Measurements from ENCODE around the gene NEUROG3. TPM values are rescaled to one million over a fixed set of nuclear protein-coding genes. Genes with fewer than 3 reads are reported as not detected.

NEUROG3 gene
- polyA plus RNA-seq, 2 donors: not detected

DNA sequence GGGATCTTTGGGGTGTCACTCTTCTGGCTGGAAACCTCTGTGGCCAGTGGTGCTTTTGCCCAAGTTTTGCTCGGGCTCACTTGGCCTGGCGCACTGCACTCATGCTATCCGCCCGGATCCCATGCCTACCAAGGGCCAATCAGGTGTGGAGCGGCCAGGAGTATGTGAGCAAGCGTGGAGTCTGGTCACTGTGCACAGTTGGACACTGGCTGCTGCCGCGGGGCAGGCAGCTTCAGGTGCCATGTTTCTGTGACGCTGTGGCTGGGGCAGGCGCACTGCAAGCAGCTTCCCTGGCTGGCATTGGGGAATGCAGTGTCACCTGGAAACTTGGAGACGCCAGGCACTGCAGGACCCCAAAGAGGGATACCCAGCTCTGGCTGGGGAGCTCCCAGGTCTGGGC is 45.3 kb downstream of the NEUROG3 start:
- WGBS, 2 donors: 95% methylated on average over 11 of the region's 11 CpGs
- Histone ChIP-seq H3K27ac (ENCODE audit: low read depth in 2 of 2, low read length in 1 of 2) (no peak overlapping the region), H3K4me3 (ENCODE audit: low read depth in 1 of 2, low read length in 2 of 2) (no peak overlapping the region), H3K36me3 (ENCODE audit: control insufficient read depth in 2 of 2, insufficient read depth in 2 of 2, low read length in 1 of 2) (no peaks in the 10 kb centered on the region), H3K4me1 (ENCODE audit: control insufficient read depth in 2 of 2, insufficient read depth in 2 of 2, low read length in 1 of 2) (no peaks in the 10 kb centered on the region), H3K9me3 (ENCODE audit: control insufficient read depth in 2 of 2, insufficient read depth in 1 of 2, low read depth in 1 of 2, low read length in 1 of 2) (no peaks in the 10 kb centered on the region), H3K27me3 (ENCODE audit: control insufficient read depth in 1 of 2, insufficient read depth in 2 of 2, low read length in 2 of 2) (no peaks in the 10 kb centered on the region)

Other genes starting within 250 kb of the NEUROG3 start
- 1 to 10 TPM; 5.8 to 9.6 TPM for gene TACR2, start 156.5 kb downstream of the NEUROG3 start, polyA plus RNA-seq
- 10 to 100 TPM in 1 of 2 donors, 1 to 10 TPM in 1; 8.0 to 23.8 TPM for gene TSPAN15, start 122.0 kb downstream of the NEUROG3 start, polyA plus RNA-seq
- 1 to 10 TPM; 4.3 to 5.2 TPM for gene FAM241B, start 56.8 kb upstream of the NEUROG3 start, polyA plus RNA-seq
- gene COL13A1, start 228.5 kb upstream of the NEUROG3 start, polyA plus RNA-seq: 1 to 10 TPM in 1 of 2 donors, under 1 TPM in 1; 0.95 to 2.0 TPM

Data from esophagus (tissue), 2 donors.